GM19193 (cell line): Measurements from ENCODE around the gene PPL.

Experiments used
- POLR2A ChIP-seq: IDR thresholded peaks from 4 replicates; pipeline ENCODE4 v1.6.1; 2011; ENCODE audit not compliant: insufficient read depth, insufficient read length; ENCODE audit errors: extremely low read depth

PPL gene

DNA sequence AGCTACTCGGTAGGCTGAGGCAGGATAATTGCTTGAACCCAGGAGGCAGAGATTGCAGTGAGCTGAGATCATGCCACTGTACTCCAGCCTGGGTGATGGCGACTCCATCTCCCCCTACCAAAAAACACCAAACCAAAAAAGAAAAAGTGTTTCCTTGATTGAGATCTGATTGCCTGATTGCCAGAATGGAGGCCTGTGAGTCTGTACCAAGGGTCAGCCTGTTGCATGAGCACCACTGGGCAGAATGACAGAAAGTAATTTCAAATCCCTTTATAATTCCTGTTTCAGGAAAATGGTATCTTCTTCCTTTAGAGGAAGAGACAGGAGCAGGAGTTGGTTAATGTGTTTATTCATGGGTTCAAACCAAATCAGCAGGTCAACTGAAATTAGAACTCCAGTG lies 81.1 kb downstream of the PPL start:
- no peak for TF ChIP-seq POLR2A

DNA sequence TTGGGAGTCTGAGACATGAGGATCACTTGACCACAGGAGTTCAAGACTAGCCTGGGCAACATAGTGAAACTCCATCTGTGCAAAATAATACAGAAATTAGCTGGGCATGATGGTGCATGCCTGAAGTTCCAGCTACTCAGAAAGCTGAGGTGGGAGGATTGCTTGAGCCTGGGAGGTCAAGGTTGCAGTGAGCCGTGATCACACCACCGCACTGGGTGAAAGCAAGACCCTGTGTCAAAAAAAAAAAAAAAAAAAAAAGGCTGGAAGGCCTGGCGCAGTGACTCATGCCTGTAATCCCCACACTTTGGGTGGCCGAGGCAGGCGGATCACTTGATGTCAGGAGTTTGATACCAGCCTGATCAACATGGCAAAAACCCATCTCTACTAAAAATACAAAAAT lies 81.6 kb downstream of the PPL start:
- no peak for TF ChIP-seq POLR2A

DNA sequence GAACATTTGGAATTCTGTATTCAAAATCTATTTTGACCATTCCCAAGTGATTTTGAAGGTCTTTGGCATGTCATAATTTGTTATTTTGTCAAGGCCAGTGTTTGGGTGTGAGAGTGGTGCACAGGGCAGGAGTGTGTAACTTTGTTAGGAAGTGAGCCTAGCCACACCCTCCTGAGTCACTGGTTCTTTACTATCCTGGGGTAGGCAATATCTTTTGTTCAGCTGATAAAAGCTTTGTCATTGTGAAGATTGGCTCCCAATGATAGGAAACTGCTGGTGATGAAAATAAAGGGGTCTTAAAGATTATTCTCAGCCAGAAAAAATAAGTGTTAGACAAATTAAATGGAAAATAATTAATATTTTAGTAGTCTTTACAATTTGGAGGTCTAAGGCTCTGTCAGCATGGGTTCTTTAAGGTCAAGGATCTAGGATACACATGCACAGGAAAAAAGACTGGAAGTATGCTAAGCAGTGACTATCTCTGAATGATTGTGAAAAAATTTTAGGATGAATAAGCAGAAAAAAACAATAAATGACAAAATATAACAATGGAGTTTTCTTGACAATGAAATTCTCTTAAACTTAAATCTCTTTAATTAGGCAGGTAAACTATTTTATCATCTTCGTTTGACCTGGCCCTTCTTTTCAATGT lies 84.6 kb downstream of the PPL start:
- no peak for TF ChIP-seq POLR2A

DNA sequence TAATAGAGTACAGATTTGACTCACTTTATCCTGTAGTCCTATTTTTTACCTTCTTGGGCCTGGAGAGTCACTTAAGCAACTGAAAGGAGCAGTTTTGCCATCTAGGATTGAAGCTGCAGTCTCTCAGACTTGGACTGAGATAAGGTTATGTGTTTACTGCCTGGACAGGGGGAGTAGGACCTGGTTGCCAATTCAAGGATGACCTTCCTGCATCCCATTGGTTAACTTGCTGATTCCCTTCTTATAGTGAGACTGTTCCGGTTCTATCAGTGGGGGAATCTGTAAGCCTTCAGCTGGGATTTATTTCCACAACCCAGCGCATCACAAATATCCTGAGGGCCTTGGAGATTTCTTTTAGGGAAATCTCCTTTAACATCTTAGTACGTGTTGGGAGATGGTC lies 86.7 kb downstream of the PPL start:
- no peak for TF ChIP-seq POLR2A

DNA sequence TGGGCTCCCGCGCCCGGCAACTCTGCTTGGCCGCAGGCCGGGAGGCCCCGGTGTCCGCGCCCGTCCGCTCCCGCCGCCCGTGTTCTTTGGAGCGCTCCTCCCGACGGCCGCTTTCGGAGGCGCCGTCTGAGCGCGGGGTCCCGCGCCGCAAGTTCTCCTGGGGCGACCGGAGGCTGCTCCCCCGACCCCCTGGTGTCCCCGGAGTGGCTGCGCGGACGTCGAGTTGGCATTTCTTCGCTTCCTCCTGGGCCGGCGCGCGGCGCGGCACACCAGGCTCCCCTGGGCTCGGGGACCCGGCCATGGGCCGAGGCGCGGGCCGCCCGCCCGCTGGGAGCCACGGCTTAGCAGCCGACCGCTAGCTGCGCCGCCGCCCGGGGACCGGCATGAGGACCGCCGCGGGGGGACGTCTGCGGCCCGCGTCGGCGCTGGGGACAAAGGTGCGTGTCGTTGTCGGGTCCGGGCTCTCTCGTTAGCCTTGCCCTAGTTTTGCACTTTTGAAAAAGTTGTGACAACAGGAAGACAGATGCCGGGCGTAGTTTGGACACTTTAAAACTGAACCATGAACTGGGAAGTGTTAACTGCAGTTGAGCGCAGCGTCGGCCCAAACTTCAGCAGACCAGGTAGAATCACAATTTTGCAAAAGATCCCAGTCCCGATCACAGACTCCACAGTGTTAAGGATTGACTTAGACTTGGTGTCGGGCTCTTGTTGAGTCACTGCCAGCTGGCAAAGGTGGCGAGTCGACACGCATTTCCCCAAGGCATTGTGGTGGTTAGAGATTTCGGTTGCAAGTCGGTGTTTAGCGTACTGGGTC lies 89.0 kb downstream of the PPL start:
- no peak for TF ChIP-seq POLR2A

DNA sequence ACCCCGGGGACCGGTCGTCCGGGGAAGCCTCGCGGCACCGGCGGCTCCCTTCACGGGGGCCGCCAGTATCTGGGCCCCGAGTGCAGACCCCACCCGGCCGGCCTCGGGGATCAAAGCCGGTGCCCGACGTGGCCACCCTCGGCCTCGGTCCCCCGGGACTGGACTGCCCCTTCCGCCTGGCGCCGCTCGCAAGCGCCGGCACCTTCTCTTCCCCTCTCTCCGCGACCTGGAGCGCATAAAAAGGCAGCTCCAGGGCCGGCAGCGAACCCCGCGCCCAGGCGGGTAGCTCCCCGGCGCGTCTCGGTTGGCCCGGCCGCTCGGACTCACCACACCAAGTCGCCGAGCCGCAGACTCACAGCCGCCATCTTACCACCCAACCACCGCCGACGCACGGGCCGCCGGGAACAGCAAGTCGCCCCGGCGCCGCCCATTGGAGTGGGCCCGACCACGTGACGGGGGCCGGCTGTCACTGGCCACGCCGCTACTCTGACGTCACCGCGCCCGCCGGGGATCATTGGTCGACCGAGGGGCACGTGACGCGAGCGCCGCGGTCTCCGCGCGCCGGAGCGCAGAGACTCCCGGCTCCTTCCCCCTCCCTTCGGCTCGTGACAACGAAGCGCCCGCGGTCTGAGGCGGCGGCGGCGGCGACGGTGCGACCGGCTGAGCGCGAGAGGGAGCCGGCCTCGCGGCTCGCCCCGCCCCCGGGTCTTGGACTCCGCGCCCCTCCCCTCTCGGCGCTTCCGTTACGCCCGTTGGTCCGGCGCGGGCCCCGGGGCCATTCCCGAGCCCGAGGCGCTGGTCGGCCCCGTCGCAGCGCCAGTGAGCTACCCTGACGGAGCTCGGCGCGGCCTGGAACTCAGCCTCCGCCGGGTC lies 89.8 kb downstream of the PPL start, which contains the start of the genes GLYR1 and UBN1:
Gene GLYR1, minus strand, starts transcription at position 388 of the 873 bp plus-strand sequence. Its CDS starts 23 bp downstream, at position 365.
Gene UBN1, plus strand, starts transcription at position 581 of the 873 bp plus-strand sequence. CDS start 5,437 bp downstream, outside the sequence.
- peak; percentile 92 for TF ChIP-seq POLR2A

DNA sequence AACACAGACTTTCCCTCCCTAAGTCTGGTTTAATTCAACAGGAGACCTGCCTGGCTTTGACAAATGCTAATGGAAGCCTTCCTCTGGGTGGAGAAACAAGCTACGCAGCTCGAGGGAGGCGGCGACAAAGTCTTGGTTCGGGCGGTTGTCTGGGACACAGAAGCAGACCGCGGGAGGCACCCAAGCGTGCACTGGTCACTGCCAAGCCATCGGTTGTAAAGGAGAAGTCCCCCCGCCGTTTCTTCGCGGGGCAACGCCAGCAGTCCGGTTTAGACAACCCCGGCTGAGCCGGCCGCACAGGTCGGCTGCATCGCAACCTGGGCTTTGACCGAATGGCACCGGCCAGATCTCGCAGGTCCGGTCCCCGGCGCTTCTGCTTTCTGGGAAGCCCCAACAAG lies 90.4 kb downstream of the PPL start:
- no peak for TF ChIP-seq POLR2A

DNA sequence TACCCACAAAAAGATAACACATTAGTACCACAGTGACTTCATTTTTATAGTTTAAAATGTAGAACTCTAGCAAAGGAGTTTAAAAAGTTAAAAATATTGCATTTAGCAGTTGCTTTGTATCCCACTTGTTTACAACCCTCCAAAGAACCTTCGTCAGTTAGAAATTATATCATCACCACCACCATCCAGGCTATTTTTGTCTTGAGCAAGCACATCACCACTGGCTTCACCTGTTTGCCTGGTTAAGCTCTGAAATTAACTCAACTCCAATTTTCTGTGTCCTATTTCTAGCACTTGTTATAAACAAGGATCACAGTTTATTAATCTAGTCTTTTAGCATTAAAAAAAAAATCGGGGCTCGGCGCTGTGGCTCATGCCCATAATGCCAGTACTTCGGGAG lies 96.0 kb downstream of the PPL start:
- TF ChIP-seq POLR2A = no peak

DNA sequence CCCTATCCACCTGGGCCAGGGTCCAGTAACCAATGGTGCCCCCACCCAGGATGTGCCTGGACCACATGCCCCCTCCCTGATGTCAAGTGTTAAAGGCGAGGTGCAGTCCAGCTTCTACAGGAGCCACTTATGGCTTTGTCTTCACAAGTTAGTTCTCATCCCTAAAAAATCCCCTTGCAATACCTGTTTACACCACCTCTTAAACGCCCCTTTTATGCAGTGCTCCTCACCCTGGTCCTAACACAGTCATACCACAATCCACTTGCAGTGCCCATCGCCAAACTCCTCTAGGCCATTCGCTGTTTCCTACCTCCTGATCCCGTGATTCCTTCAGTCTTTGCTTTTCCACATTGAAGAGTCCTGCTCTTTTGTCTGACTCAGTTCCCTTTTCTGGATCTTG lies 97.0 kb downstream of the PPL start:
- no peak for TF ChIP-seq POLR2A

DNA sequence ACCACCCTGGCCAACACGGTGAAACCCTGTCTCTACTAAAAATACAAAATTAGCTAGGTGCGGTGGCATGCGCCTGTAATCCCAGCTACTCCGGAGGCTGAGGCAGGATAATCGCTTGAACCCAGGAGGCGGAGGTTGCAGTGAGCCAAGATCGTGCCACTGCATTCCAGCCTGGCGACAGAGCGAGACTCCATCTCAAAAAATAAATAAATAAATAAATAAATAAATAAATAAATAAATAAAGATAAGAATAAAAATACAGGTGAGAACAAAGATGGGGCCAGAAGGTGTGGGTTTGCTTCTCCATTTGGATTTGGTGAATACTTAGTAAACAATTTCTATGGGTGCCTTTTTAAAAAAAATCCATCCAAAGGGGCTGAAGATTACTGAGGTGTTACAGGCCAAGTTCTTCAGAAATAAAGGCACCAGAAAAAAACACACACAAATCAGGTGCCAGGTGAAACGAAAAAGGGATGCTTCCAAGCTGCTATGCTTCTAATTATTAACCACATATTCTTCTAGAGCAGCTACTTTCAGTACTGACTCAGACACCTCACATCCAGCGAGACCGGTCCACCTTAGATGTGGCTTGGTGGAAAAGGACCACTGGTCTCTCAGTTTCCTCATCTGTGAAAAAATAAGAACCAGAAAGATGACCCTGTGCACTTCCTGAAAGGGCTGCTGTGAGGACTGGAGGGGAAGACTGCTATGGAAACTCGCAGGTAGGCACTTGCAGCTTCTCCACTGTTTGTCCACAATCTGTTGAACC lies 99.0 kb downstream of the PPL start:
- TF ChIP-seq POLR2A = no peak

DNA sequence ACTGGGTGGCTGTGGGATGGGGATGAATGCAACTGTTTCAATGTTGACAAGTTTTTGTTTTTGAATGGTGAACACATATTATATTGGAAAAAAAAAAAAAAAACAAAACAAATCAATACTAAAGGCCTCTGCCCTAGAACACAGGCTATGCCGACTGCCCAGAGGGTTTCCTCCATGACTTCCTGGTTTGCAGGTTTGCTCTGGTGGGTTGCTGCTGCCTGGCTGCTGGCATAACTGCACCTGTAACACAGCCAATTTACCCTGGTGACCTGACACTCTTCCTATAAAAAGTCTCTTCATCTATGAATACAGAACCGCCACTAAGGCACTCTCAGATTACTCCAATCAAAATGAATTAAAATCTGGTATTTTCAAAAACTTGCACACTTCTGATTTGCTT lies 100.2 kb downstream of the PPL start:
- TF ChIP-seq POLR2A = no peak

DNA sequence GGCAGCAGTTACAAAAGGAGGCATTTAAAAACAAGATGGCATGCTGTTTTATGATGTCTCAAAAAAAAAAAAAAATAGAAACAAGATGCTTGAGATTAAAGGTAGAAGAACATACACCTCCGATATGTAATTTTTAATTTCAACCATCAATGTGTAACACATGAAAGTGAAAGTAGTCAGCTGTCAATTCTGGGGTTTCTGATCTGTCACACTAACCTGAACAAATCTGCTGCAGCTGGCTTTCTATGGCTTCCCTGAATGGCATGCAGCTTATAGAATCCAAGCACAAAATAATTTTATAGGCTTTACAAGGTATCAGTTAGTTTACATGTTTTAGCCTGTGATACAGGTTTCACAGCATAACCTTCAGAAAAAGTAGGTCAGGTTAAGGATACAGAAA lies 103.4 kb downstream of the PPL start:
- no peak for TF ChIP-seq POLR2A

DNA sequence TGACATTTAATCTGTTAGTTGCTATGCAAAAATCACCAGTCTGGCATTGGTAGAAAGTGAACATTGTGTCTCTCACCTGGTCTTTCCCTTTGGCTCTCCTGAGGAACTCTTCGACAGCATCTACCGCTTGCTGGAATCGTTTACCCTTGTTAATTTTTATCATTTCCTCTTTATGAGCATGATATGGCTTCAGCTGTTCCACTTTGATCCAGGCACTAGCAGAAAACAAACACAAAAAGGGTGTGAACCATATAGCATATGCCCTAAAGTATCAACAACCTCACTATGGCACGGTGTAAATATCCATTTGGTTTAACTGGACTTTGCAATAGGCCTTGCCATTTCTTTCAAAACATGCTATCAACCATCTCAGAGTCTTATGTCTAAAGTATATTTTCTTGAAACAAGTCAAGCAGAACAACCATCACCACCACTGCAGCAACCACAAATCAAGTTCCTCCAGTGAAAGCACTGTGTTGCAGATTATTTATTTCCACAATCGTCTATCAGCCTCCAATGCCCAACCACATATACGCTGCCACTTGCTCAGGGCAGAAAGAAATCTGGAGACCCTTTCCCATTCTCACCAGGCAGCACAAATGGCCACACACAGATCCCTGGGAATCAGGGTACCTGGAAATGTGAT lies 104.1 kb downstream of the PPL start:
- TF ChIP-seq POLR2A = no peak
